Activated CD4-positive, alpha-beta T cell treated with anti-CD3 and anti-CD28 coated beads, Interleukin-2, amount 10 ng/mL, durations not matched to agents 7 days and 5 days (primary cell): ENCODE data around the gene ATP11B. TPM values are rescaled to one million over a fixed set of nuclear protein-coding genes. Genes with fewer than 3 reads are reported as not detected.

Experiments used
- CTCF ChIA-PET: fragments of 350-600 bp; sonication (Branson Sonifier 250); formaldehyde crosslinking; loops from one replicate; lab custom pipeline; 2021; ENCODE audit warnings: antibody characterized with exemption; lab: Charles Lee
- POLR2A ChIA-PET: fragments of 350-600 bp; sonication (Branson Sonifier 250); formaldehyde crosslinking; loops from one replicate; lab custom pipeline; 2021; ENCODE audit warnings: antibody characterized with exemption; lab: Charles Lee
- DNase-seq: peaks from one replicate; pipeline ENCODE4 v3.0.0-alpha.2; 2020
- H3K27ac Mint-ChIP-seq: one replicate; pipeline ENCODE4 v1.8.0; 2021; ENCODE audit warnings: mild to moderate bottlenecking, moderate library complexity, mixed read lengths
- H3K27me3 Mint-ChIP-seq: one replicate; pipeline ENCODE4 v1.8.0; 2021; ENCODE audit warnings: mixed read lengths
- H3K36me3 Mint-ChIP-seq: one replicate; pipeline ENCODE4 v1.8.0; 2021; ENCODE audit warnings: low read depth, mixed read lengths
- H3K4me1 Mint-ChIP-seq: one replicate; pipeline ENCODE4 v1.8.0; 2021; ENCODE audit warnings: mixed read lengths
- H3K4me3 Mint-ChIP-seq: one replicate; pipeline ENCODE4 v1.8.0; 2021; ENCODE audit warnings: mild to moderate bottlenecking, moderate library complexity, mixed read lengths
- H3K9me3 Mint-ChIP-seq: one replicate; pipeline ENCODE4 v1.8.0; 2021; ENCODE audit warnings: mixed read lengths
- total RNA-seq, 2 experiments: library from RNA; stranded (reverse); gene quantifications; one replicate each; pipeline ENCODE4 v1.2.3, GENCODE V29; 2021

ATP11B gene
- total RNA-seq, result 100 to 1,000 TPM; 104 to 105 TPM

DNA sequence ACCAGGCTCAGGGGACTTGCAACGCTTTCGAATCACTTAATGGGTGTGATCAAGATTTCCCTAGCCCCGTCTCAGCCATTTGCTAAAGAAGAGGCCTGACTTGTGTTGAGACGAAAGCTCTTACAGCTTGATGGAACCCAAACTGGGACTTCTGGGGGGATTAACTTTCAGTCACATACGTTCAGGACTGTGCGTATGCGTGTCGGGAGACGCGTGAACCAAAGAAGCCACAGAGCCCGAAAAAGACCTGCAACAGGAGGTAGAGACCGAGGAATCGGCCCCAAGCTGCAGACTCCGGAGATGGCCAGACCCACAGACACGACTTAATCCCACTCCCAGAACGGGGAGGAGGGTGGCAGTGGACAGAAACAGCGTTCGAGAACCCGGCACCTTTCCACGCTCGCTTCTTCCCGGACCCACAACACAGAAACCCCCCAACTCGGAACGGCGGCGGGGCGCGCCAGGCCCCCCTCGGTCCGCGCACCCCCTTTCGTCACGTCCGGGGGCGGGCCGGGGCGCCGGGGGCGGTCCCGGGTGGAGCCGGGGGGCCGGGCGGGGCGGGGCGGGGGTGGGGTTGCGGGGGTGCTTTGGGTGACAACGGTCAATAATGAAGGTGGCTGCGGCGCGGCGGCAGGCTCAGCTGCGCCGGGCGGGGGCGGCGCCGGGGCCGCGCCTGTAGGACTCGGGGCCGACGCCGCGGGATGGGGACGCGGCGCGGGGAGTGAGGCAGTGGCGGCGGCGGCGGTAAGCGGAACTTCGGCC lies at the start of gene ATP11B:
ATP11B (plus strand) TSS at position 604 of the 762 bp plus-strand sequence. CDS start 256 bp downstream, outside the sequence.
- H3K27me3 Mint-ChIP-seq, result no peaks in the 10 kb centered on the region
- H3K27ac Mint-ChIP-seq, result peak within 1 kb of the TSS; percentile 100
- no peaks in the 10 kb centered on the region for H3K9me3 Mint-ChIP-seq
- H3K36me3 Mint-ChIP-seq, result peaks cover 30% of the 10 kb centered on the region
- peaks cover 26% of the 10 kb centered on the region for H3K4me1 Mint-ChIP-seq
- POLR2A ChIA-PET, result no interaction called here
- CTCF ChIA-PET, result interaction anchor here (1.6 kb wide), 2 partner anchors 13 to 23 kb away, joined by 3 to 8 read pairs; no protein-coding TSS in a partner anchor
- DNase-seq, result peak; percentile 77
- peak within 1 kb of the TSS; percentile 93 for H3K4me3 Mint-ChIP-seq

DNA sequence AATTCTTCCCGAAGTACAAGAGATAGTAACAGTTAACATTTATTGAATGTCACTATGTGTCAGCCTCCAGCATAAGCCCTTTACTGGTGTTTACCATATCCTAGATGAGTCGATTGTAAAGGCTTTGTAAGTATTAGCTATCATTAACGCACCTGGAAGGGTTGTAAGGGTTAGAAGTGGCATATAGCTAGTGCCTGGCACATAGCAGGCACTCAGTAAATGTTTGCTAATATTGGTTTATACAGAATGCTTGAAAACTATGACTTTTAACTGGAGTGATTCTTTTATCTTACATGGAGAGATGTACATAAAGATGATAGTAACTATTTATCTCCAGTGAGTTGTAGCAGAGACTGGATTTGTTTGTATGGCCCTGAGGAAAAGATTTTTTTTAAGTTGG lies 46.3 kb upstream of the ATP11B start:
- no peak for DNase-seq
- no peaks in the 10 kb centered on the region for H3K4me1 Mint-ChIP-seq
- CTCF ChIA-PET, result no interaction called here
- no peaks in the 10 kb centered on the region for H3K27me3 Mint-ChIP-seq
- H3K9me3 Mint-ChIP-seq, result no peaks in the 10 kb centered on the region
- H3K36me3 Mint-ChIP-seq, result no peaks in the 10 kb centered on the region
- no peak overlapping the region for H3K27ac Mint-ChIP-seq
- POLR2A ChIA-PET, result no interaction called here
- no peak overlapping the region for H3K4me3 Mint-ChIP-seq

DNA sequence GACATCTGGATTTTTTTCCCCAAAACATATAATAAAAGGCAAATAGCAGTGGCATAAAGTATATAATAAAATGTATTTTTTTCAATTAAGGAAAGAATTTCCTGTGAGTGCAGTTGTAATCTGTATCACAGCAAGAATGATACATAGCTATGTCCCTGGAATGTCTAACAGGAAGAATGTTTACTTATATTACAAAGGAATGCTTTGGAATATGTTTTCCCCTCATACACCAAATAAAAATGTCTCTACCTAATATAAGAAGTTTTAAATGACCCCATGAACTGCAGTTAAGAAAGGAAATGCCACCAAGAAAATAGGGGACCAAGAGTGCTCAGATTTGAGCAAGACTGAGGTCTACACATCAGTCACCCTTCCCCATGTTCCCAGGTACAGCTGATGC lies 38.0 kb upstream of the ATP11B start:
- CTCF ChIA-PET, result no interaction called here
- no peak for DNase-seq
- H3K27me3 Mint-ChIP-seq, result peaks cover 16% of the 10 kb centered on the region
- no peak overlapping the region for H3K4me3 Mint-ChIP-seq
- H3K4me1 Mint-ChIP-seq, result no peaks in the 10 kb centered on the region
- H3K9me3 Mint-ChIP-seq, result no peaks in the 10 kb centered on the region
- POLR2A ChIA-PET, result interaction anchor here (0.5 kb wide), 1 partner anchor 216 kb away, joined by 3 read pairs; no protein-coding TSS in a partner anchor
- no peak overlapping the region for H3K27ac Mint-ChIP-seq
- no peaks in the 10 kb centered on the region for H3K36me3 Mint-ChIP-seq

DNA sequence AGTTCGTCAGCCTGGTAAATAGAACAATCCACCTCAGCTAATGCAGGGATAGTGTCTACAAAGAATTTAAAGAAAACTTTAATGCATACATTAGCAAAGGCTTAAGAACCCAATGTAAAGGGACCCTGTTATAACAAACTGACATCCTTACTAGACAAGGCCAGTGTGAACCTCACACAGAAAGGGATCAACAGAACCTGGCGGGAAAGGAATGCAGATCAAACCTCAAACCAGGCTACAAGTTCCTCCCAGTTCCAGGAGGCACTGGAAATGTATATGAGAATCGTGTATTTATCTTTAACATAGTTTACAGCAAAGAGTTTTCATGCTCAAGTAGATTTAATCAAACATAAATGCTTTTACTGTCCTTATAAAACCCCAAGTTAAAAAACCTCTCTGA lies 37.6 kb upstream of the ATP11B start:
- Mint-ChIP-seq H3K9me3 (no peaks in the 10 kb centered on the region), H3K27me3 (peaks cover 16% of the 10 kb centered on the region), H3K4me3 (no peak overlapping the region), H3K27ac (no peak overlapping the region), H3K4me1 (no peaks in the 10 kb centered on the region), H3K36me3 (no peaks in the 10 kb centered on the region)
- POLR2A ChIA-PET, result no interaction called here
- no peak for DNase-seq
- CTCF ChIA-PET, result no interaction called here

DNA sequence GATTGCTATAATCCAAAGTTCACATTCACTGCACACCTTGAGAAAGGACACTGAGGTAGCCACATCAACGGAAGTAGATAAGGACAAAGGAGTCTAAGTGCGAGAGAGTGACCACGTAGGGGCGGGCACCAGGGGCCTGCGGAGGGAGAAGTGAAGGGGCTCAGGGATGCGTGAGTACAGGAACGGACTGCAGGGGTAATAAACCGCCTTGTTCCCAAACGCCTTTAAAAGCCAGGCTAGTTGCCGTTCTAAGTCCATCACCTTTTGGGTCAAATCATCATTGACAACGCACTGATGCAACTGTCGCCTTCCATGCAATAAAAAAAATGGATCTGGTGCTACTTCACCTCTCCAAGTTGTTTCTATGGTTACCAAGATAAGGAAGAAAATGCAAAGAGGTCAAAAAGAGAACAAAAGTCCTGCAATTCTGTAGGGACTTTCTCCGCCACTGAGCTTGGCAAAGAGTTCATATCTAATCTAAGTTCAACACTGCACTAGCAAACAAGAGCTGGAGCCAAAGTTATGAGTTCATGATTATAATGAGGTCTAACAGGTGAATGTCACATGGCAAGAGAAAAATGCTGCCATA lies 32.6 kb upstream of the ATP11B start:
- ChIA-PET POLR2A (no interaction called here), CTCF (no interaction called here)
- no peak for DNase-seq
- Mint-ChIP-seq H3K4me3 (no peak overlapping the region), H3K9me3 (no peaks in the 10 kb centered on the region), H3K27me3 (peaks cover 25% of the 10 kb centered on the region), H3K36me3 (no peaks in the 10 kb centered on the region), H3K27ac (no peak overlapping the region), H3K4me1 (no peaks in the 10 kb centered on the region)

DNA sequence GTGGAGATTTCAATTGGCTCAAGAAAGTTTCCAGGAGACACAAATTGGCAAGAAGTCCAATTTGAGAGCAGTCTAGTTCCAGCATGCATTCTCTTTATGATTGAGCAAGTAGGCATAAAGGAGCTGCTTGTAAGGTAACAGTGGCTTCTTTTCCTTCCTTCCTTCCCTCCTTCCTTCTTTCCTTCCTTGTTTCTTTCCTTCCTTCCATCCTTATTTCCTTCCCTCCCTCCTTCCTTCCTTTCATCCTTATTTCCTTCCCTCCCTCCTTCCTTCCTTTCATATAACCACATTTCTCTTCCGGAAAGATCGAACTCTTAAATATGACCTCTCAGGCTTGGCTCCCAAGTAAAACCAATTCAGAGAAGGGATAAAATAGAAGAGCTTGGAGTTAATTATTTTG lies 29.4 kb upstream of the ATP11B start:
- POLR2A ChIA-PET, result no interaction called here
- H3K27me3 Mint-ChIP-seq, result peaks cover 10% of the 10 kb centered on the region
- no peak overlapping the region for H3K27ac Mint-ChIP-seq
- H3K9me3 Mint-ChIP-seq, result no peaks in the 10 kb centered on the region
- H3K4me1 Mint-ChIP-seq, result no peaks in the 10 kb centered on the region
- no peaks in the 10 kb centered on the region for H3K36me3 Mint-ChIP-seq
- CTCF ChIA-PET, result interaction anchor here (0.7 kb wide), 1 partner anchor 98 kb away, joined by 3 read pairs; no protein-coding TSS in a partner anchor
- H3K4me3 Mint-ChIP-seq, result no peak overlapping the region
- DNase-seq, result no peak

DNA sequence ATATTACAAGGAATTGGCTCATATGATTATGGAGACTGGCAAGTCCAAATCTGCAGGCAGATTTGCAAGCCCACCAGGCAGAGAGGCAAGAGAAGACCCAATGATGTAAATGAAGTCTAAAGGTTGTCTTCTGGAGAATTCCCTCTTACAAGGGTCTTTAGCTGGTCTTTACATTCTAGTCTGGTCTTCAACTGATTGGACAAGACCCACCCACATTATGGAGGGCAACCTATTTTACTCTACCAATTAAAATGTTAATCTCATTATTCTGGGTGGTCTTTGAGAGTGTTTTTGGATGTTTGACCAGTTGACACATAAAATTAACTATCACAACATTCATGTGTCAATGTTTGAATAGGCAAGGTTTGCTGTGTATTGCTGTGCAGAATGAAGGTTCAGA lies 28.0 kb upstream of the ATP11B start:
- Mint-ChIP-seq H3K9me3 (no peaks in the 10 kb centered on the region), H3K27me3 (peaks cover 12% of the 10 kb centered on the region), H3K27ac (no peak overlapping the region), H3K4me1 (no peaks in the 10 kb centered on the region), H3K36me3 (no peaks in the 10 kb centered on the region), H3K4me3 (no peak overlapping the region)
- ChIA-PET CTCF (no interaction called here), POLR2A (no interaction called here)
- DNase-seq, result no peak

DNA sequence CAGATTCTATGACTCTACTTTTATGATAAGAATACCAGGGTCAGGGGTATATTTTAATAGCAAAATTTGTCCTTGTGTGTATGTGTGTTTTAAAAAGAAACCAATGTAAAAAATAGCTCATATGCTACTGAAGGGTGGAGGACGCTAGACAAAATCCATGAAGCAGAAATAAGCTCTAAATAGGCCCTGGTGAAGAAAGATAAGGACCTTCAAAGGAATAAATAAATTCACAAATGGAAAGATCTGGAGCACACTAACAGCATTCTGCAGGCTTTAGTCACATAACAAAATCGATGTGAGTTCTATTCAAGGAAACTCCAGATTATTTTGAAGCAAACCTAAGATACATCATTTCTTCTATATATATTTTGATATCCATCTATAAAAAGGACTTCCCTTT lies 27.2 kb upstream of the ATP11B start:
- Mint-ChIP-seq H3K36me3 (no peaks in the 10 kb centered on the region), H3K27me3 (peaks cover 12% of the 10 kb centered on the region), H3K4me1 (no peaks in the 10 kb centered on the region), H3K9me3 (no peaks in the 10 kb centered on the region), H3K4me3 (no peak overlapping the region), H3K27ac (no peak overlapping the region)
- POLR2A ChIA-PET, result no interaction called here
- no peak for DNase-seq
- CTCF ChIA-PET, result interaction anchor here (0.6 to 1.0 kb wide), 3 partner anchors 18 to 797 kb away, joined by 3 to 5 read pairs (median 3); no protein-coding TSS in a partner anchor

DNA sequence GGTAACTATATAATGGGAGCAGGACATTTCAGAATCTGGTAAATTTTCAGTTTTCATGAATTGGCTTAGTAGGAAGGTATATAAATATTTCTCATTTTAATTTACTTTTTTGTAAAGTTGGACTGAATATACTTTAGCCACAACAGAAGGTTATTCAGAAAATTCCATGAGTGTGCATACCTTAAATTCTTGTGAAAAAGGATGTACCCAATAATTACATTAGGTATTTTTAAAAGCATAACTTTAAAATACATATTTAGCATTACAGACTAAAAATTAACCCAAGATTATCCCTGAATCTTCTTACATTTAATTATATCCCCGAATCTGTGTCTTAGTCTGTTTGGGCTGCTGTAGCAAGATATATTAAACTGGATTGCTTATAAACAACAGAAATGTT lies 24.9 kb upstream of the ATP11B start:
- Mint-ChIP-seq H3K4me1 (no peaks in the 10 kb centered on the region), H3K4me3 (no peak overlapping the region), H3K36me3 (no peaks in the 10 kb centered on the region), H3K27me3 (peaks cover 16% of the 10 kb centered on the region), H3K27ac (no peak overlapping the region), H3K9me3 (no peaks in the 10 kb centered on the region)
- no peak for DNase-seq
- ChIA-PET CTCF (no interaction called here), POLR2A (no interaction called here)

DNA sequence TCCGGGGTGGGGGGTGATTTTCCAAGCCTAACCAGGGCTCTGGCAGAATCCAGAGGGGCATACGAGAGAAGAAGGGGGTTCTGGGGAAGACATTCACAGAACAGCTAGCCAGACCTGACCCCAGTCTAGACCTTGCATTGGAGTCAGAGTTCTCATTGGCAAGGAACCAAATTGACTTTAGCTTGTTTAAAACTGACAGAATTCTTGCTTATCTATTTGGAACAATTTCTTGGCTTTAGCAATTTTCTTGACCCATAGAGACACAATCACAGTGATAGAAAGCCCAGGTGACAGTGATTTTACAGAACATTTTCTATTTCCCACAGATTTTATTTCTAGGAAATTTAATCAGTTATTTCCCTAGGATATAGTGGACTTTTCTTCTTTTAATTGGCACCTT lies 23.6 kb upstream of the ATP11B start:
- no peaks in the 10 kb centered on the region for H3K36me3 Mint-ChIP-seq
- H3K4me3 Mint-ChIP-seq, result no peak overlapping the region
- ChIA-PET CTCF (no interaction called here), POLR2A (no interaction called here)
- DNase-seq, result no peak
- no peaks in the 10 kb centered on the region for H3K9me3 Mint-ChIP-seq
- no peaks in the 10 kb centered on the region for H3K4me1 Mint-ChIP-seq
- H3K27ac Mint-ChIP-seq, result no peak overlapping the region
- peaks cover 14% of the 10 kb centered on the region for H3K27me3 Mint-ChIP-seq

DNA sequence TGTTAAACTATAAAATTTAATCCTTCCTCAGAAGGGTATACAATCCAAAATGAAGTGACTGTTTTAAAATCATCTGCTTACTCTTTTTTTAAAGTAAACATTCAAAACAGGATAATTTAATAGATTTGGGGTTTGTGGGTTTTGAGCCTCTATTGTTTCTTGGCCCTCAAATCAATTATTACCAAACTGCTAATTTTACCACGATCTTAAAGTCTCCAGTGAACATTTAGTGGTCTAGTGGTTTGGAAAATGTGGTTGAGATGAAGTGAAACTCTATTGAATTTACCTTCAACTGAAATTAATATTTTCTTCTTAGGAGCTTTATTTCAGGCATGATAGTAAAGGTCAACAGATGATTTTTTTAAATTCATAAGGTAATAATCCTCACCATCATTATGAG lies 11.2 kb upstream of the ATP11B start:
- Mint-ChIP-seq H3K36me3 (no peaks in the 10 kb centered on the region), H3K27me3 (peaks cover 12% of the 10 kb centered on the region), H3K27ac (no peak overlapping the region), H3K4me1 (peaks cover 10% of the 10 kb centered on the region), H3K4me3 (no peak overlapping the region), H3K9me3 (no peaks in the 10 kb centered on the region)
- DNase-seq, result no peak
- POLR2A ChIA-PET, result no interaction called here
- CTCF ChIA-PET, result no interaction called here

DNA sequence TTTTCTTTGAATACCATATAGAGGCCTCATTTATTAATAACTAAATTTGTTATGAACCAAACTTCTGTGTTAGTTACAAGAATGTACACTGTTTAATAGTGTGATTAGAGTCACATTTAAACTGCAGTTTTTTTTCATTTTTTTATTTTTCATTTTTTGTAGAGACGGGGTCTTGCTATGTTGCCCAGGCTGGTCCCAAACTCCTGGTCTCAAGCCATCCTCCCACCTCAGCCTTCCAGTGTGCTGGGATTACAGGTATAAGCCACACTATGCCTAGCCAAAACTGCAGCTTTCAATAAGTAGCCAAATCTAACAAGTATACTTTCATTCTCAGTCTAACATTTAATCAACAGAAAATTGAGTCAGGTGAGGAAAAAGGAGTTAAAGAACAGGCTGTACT lies 10.2 kb upstream of the ATP11B start:
- ChIA-PET POLR2A (no interaction called here), CTCF (no interaction called here)
- H3K9me3 Mint-ChIP-seq, result no peaks in the 10 kb centered on the region
- DNase-seq, result no peak
- H3K27me3 Mint-ChIP-seq, result peaks cover 12% of the 10 kb centered on the region
- no peak overlapping the region for H3K4me3 Mint-ChIP-seq
- peaks cover 10% of the 10 kb centered on the region for H3K4me1 Mint-ChIP-seq
- no peaks in the 10 kb centered on the region for H3K36me3 Mint-ChIP-seq
- no peak overlapping the region for H3K27ac Mint-ChIP-seq

DNA sequence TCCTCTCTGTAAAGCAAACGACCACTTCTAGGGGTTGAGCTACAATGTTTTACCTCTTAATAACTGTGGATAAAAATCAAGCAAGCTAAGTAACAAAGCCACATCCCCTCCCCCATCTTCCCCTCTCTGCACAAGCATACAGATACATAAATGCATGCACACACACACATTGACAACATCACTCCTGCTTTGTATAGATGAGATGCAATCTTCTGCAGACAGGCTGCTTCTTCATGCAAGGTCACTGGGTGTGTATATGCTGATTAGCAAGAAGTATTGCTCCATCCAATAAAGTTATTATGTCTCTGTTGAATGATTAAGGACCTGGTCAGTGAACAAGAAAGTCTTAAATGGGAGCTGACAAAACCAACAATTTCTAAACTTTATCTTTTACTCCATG lies 8.8 kb upstream of the ATP11B start:
- no peaks in the 10 kb centered on the region for H3K9me3 Mint-ChIP-seq
- H3K27me3 Mint-ChIP-seq, result peaks cover 12% of the 10 kb centered on the region
- H3K4me3 Mint-ChIP-seq, result no peak overlapping the region
- POLR2A ChIA-PET, result no interaction called here
- H3K4me1 Mint-ChIP-seq, result peaks cover 11% of the 10 kb centered on the region
- DNase-seq, result no peak
- CTCF ChIA-PET, result interaction anchor here (1.1 kb wide), 1 partner anchor 19 kb away, joined by 3 read pairs; no protein-coding TSS in a partner anchor
- no peaks in the 10 kb centered on the region for H3K36me3 Mint-ChIP-seq
- no peak overlapping the region for H3K27ac Mint-ChIP-seq
